ENCODE data around the gene RIGI.
"Not testable (repeated sequence)": the region's sequence is repeated elsewhere in the genome, so short reads cannot be mapped to it uniquely, and the experiment has no call there.

RIGI gene

DNA sequence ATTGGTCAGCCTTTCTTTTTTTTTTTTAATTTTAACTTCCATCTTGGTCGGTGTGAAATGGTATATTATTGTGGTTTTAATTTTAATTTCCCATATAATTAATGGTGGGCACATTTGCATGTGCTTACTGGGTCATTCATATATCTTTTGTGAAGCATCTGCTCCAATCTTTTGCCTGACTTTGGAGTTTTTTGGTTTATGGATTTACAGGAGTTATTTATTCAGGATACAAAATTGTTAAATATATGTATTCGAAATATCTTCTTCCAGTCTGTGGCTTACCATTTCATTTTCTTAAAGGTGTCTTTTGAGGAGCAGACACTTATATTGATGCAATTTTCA is 682 bp upstream of the RIGI start:
- peaks cover 7% of the 10 kb centered on the region for H3K4me1 ChIP-seq (ENCODE audit: control insufficient read depth, insufficient read depth, low read length)
- no peak overlapping the region for H3K9ac ChIP-seq (ENCODE audit: low read length)
- peak overlapping the region; percentile 84 for H3K4me3 ChIP-seq (ENCODE audit: low read depth, low read length)
- H3K36me3 ChIP-seq (ENCODE audit: control insufficient read depth, insufficient read depth, low read length) = peaks cover 3% of the 10 kb centered on the region; the same call in 1 of the 2 replicates
- H3K27me3 ChIP-seq (ENCODE audit: control insufficient read depth, insufficient read depth, low read length) = no peaks in the 10 kb centered on the region
- peaks cover 8% of the 10 kb centered on the region; the same call in 1 of the 2 replicates for H3K9me3 ChIP-seq (ENCODE audit: control insufficient read depth, insufficient read depth, low read depth, low read length)
- no peak overlapping the region for H3K27ac ChIP-seq (ENCODE audit: low read depth, low read length)

- Histone ChIP-seq H3K9ac (ENCODE audit: low read length) (peak overlapping the region; percentile 84), H3K4me3 (ENCODE audit: low read depth, low read length) (peak overlapping the region; percentile 84), H3K27ac (ENCODE audit: low read depth, low read length) (no peak overlapping the region), H3K36me3 (ENCODE audit: control insufficient read depth, insufficient read depth, low read length) (peaks cover 3% of the 10 kb centered on the region; the same call in 1 of the 2 replicates), H3K9me3 (ENCODE audit: control insufficient read depth, insufficient read depth, low read depth, low read length) (peaks cover 11% of the 10 kb centered on the region; the same call in 1 of the 2 replicates), H3K27me3 (ENCODE audit: control insufficient read depth, insufficient read depth, low read length) (no peaks in the 10 kb centered on the region), H3K4me1 (ENCODE audit: control insufficient read depth, insufficient read depth, low read length) (peaks cover 7% of the 10 kb centered on the region)
Observed at GRCh38 chr9:32525709-32526030, 326 bp downstream of the RIGI start.

GRCh38 chr9:32524892-32525708 is 896 bp downstream of the RIGI start:
- peaks cover 7% of the 10 kb centered on the region for H3K4me1 ChIP-seq (ENCODE audit: control insufficient read depth, insufficient read depth, low read length)
- peaks cover 17% of the 10 kb centered on the region; the same call in 1 of the 2 replicates for H3K9me3 ChIP-seq (ENCODE audit: control insufficient read depth, insufficient read depth, low read depth, low read length)
- peaks cover 3% of the 10 kb centered on the region; the same call in 1 of the 2 replicates for H3K36me3 ChIP-seq (ENCODE audit: control insufficient read depth, insufficient read depth, low read length)
- peak overlapping the region; percentile 84 for H3K9ac ChIP-seq (ENCODE audit: low read length)
- peak overlapping the region; percentile 84 for H3K4me3 ChIP-seq (ENCODE audit: low read depth, low read length)
- H3K27me3 ChIP-seq (ENCODE audit: control insufficient read depth, insufficient read depth, low read length) = no peaks in the 10 kb centered on the region
- H3K27ac ChIP-seq (ENCODE audit: low read depth, low read length) = no peak overlapping the region

DNA sequence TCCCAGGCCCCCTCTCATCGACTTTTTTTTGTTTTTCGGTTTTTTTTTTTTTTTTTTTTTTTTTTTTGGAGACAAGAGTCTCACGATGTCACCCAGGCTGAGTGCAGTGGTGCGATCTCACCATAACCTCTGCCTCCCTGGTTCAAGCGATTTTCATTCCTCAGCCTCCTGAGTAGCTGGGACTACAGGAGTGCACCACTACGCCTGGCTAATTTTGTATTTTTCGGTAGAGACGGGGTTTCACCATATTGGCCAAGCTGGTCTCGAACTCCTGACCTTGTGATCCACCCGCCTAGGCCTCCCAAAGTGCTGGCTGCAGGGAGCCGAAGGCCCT is 1.5 kb downstream of the RIGI start:
- not testable (repeated sequence) for H3K36me3 ChIP-seq (ENCODE audit: control insufficient read depth, insufficient read depth, low read length); H3K9ac ChIP-seq (ENCODE audit: low read length); H3K27me3 ChIP-seq (ENCODE audit: control insufficient read depth, insufficient read depth, low read length); H3K27ac ChIP-seq (ENCODE audit: low read depth, low read length); H3K4me1 ChIP-seq (ENCODE audit: control insufficient read depth, insufficient read depth, low read length)
- Histone ChIP-seq H3K4me3 (ENCODE audit: low read depth, low read length) (peak overlapping the region; percentile 84), H3K9me3 (ENCODE audit: control insufficient read depth, insufficient read depth, low read depth, low read length) (peaks cover 22% of the 10 kb centered on the region; the same call in 1 of the 2 replicates)

DNA sequence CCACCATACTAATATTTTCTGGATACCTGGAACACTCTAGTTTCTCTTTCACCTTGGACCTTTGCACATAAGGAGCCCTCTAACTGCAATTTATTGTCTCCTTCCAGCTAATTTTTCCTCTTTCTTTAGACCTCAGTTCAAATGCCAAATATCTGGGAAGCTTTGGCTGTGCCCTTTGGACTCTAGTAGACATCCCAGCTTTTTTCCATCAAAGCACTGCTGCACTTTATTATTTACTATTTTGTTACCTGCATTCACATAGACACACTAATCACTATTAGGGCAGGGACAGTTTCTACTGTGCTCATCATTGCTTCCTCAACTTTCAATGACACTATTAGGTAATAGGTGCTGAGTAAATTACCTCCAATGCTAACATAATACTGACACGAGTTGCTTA is 2.1 kb downstream of the RIGI start:
- Histone ChIP-seq H3K4me3 (ENCODE audit: low read depth, low read length) (no peak overlapping the region), H3K36me3 (ENCODE audit: control insufficient read depth, insufficient read depth, low read length) (peaks cover 3% of the 10 kb centered on the region; the same call in 1 of the 2 replicates), H3K4me1 (ENCODE audit: control insufficient read depth, insufficient read depth, low read length) (peaks cover 7% of the 10 kb centered on the region), H3K9ac (ENCODE audit: low read length) (no peak overlapping the region), H3K9me3 (ENCODE audit: control insufficient read depth, insufficient read depth, low read depth, low read length) (peaks cover 27% of the 10 kb centered on the region), H3K27ac (ENCODE audit: low read depth, low read length) (no peak overlapping the region), H3K27me3 (ENCODE audit: control insufficient read depth, insufficient read depth, low read length) (no peaks in the 10 kb centered on the region)

GRCh38 chr9:32518276-32518675 is 7.7 kb downstream of the RIGI start:
- Histone ChIP-seq H3K27me3 (ENCODE audit: control insufficient read depth, insufficient read depth, low read length) (no peaks in the 10 kb centered on the region), H3K9me3 (ENCODE audit: control insufficient read depth, insufficient read depth, low read depth, low read length) (peaks cover 67% of the 10 kb centered on the region), H3K4me3 (ENCODE audit: low read depth, low read length) (no peak overlapping the region), H3K27ac (ENCODE audit: low read depth, low read length) (no peak overlapping the region), H3K36me3 (ENCODE audit: control insufficient read depth, insufficient read depth, low read length) (peaks cover 3% of the 10 kb centered on the region; the same call in 1 of the 2 replicates), H3K4me1 (ENCODE audit: control insufficient read depth, insufficient read depth, low read length) (no peaks in the 10 kb centered on the region), H3K9ac (ENCODE audit: low read length) (no peak overlapping the region)

DNA sequence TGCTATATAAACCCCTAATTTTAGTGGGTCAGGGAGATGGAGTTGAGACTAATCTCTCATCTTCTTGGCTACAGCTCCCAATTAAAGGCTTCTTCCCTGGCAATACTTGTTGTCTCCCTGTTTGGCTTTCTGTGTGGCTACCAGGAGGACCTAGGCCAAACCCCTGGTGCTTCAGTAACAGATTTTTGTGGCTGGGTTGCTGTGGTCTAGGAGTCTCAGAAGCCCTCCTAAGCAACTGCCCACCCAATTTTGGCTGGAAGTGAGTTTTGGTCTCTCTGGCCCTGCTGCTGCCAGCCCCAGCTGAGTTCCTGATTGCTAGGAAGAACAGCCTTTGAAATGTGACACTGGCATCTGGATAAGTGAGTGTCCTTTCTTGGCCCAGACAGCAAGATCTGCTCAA is 9.8 kb downstream of the RIGI start:
- Histone ChIP-seq H3K4me3 (ENCODE audit: low read depth, low read length) (no peak overlapping the region), H3K4me1 (ENCODE audit: control insufficient read depth, insufficient read depth, low read length) (no peaks in the 10 kb centered on the region), H3K27ac (ENCODE audit: low read depth, low read length) (no peak overlapping the region)

DNA sequence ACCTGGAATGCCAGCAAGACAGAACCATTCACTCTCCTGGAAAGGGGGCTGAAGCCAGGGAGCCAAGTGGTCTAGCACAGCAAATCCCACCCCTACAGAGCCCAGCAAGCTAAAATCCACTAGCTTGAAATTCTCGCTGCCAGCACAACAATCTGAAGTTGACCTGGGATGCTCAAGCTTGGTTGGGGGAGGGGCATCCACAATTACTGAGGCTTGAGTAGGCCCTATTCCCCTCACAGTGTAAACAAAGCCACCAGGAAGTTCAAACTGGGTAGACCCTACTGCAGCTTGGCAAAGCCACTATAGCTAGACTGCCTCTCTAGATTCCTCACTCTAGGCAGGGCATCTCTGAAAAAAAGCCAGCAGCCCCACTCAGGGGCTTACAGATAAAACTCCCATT is 17.3 kb downstream of the RIGI start:
- H3K27ac ChIP-seq (ENCODE audit: low read depth, low read length) = 0 out of 2 replicates have a peak overlapping the region, but pooled peaks have one; percentile 4
- H3K4me1 ChIP-seq (ENCODE audit: control insufficient read depth, insufficient read depth, low read length) = peaks cover 11% of the 10 kb centered on the region
- H3K9ac ChIP-seq (ENCODE audit: low read length) = no peak overlapping the region
- H3K4me3 ChIP-seq (ENCODE audit: low read depth, low read length) = no peak overlapping the region
- 0 out of 2 replicates have a peak, but pooled peaks cover under 1% of the 10 kb centered on the region for H3K9me3 ChIP-seq (ENCODE audit: control insufficient read depth, insufficient read depth, low read depth, low read length)
- no peaks in the 10 kb centered on the region for H3K36me3 ChIP-seq (ENCODE audit: control insufficient read depth, insufficient read depth, low read length)
- no peaks in the 10 kb centered on the region for H3K27me3 ChIP-seq (ENCODE audit: control insufficient read depth, insufficient read depth, low read length)

More for the DNA sequence above, 9.8 kb downstream of the RIGI start:
- no peak overlapping the region for H3K9ac ChIP-seq (ENCODE audit: low read length)
- H3K27me3 ChIP-seq (ENCODE audit: control insufficient read depth, insufficient read depth, low read length) = no peaks in the 10 kb centered on the region
- no peaks in the 10 kb centered on the region; the same call in 1 of the 2 replicates for H3K36me3 ChIP-seq (ENCODE audit: control insufficient read depth, insufficient read depth, low read length)
- H3K9me3 ChIP-seq (ENCODE audit: control insufficient read depth, insufficient read depth, low read depth, low read length) = peaks cover 60% of the 10 kb centered on the region

- Histone ChIP-seq H3K4me3 (ENCODE audit: low read depth, low read length) (no peak overlapping the region), H3K27me3 (ENCODE audit: control insufficient read depth, insufficient read depth, low read length) (no peaks in the 10 kb centered on the region), H3K4me1 (ENCODE audit: control insufficient read depth, insufficient read depth, low read length) (no peaks in the 10 kb centered on the region; the same call in 1 of the 2 replicates), H3K9ac (ENCODE audit: low read length) (no peak overlapping the region), H3K9me3 (ENCODE audit: control insufficient read depth, insufficient read depth, low read depth, low read length) (no peaks in the 10 kb centered on the region), H3K36me3 (ENCODE audit: control insufficient read depth, insufficient read depth, low read length) (peaks cover 2% of the 10 kb centered on the region), H3K27ac (ENCODE audit: low read depth, low read length) (no peak overlapping the region)
Observed at GRCh38 chr9:32503008-32503407, 23.0 kb downstream of the RIGI start.

DNA sequence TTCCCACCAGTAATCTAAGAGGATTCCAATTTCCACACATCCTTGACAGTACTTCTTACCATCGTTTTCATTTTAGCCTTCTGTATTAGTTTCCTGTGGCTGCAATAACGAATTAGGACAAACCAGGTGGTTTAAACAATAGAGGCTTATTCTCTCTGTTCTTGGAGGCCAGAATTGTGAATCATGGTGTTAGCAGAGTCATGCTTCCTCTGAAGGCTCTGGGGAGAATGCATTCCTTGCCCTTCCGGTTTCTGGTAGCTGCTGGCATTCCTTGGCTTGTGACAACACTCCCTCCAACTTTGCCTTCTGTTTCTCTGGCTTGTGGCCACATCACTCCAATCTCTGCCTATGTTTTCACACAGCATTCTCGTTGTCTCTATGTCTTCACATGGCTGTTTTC is 23.5 kb downstream of the RIGI start:
- Histone ChIP-seq H3K36me3 (ENCODE audit: control insufficient read depth, insufficient read depth, low read length) (peaks cover 4% of the 10 kb centered on the region), H3K9me3 (ENCODE audit: control insufficient read depth, insufficient read depth, low read depth, low read length) (no peaks in the 10 kb centered on the region), H3K4me3 (ENCODE audit: low read depth, low read length) (no peak overlapping the region), H3K27me3 (ENCODE audit: control insufficient read depth, insufficient read depth, low read length) (no peaks in the 10 kb centered on the region), H3K27ac (ENCODE audit: low read depth, low read length) (no peak overlapping the region), H3K4me1 (ENCODE audit: control insufficient read depth, insufficient read depth, low read length) (no peaks in the 10 kb centered on the region; the same call in 1 of the 2 replicates), H3K9ac (ENCODE audit: low read length) (no peak overlapping the region)

DNA sequence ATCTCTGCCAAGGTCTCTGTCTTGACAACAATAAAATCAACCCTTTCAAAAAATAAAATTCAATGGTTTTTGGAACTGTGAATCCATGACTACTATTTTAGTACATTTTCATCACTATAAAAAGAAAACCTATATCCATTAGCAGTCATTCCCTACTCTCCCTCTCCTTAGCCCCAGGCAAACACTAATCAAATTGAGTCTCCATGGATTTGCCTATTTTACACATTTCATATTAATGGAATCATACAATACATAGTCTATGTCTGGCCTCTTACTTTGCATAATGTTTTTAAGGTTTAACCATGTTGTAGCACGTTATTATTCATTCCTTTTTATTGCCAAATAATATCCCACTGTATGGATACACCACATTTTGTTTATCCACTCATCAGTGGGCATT is 24.1 kb downstream of the RIGI start:
- Histone ChIP-seq H3K9ac (ENCODE audit: low read length) (no peak overlapping the region), H3K4me1 (ENCODE audit: control insufficient read depth, insufficient read depth, low read length) (no peaks in the 10 kb centered on the region; the same call in 1 of the 2 replicates), H3K27me3 (ENCODE audit: control insufficient read depth, insufficient read depth, low read length) (no peaks in the 10 kb centered on the region), H3K36me3 (ENCODE audit: control insufficient read depth, insufficient read depth, low read length) (peaks cover 4% of the 10 kb centered on the region), H3K4me3 (ENCODE audit: low read depth, low read length) (no peak overlapping the region), H3K9me3 (ENCODE audit: control insufficient read depth, insufficient read depth, low read depth, low read length) (no peaks in the 10 kb centered on the region), H3K27ac (ENCODE audit: low read depth, low read length) (no peak overlapping the region)

All from HUES6 (cell line).